Superior temporal gyrus (tissue), 1 donor: ENCODE data around the gene PLPP7.
"Not testable (repeated sequence)": the region's sequence is repeated elsewhere in the genome, so short reads cannot be mapped to it uniquely, and the experiment has no call there.

Experiments
- DNase-seq: peaks from one replicate; pipeline ENCODE4 v3.0.0-alpha.2; 2016; ENCODE audit errors: extremely low spot score

PLPP7 gene

DNA sequence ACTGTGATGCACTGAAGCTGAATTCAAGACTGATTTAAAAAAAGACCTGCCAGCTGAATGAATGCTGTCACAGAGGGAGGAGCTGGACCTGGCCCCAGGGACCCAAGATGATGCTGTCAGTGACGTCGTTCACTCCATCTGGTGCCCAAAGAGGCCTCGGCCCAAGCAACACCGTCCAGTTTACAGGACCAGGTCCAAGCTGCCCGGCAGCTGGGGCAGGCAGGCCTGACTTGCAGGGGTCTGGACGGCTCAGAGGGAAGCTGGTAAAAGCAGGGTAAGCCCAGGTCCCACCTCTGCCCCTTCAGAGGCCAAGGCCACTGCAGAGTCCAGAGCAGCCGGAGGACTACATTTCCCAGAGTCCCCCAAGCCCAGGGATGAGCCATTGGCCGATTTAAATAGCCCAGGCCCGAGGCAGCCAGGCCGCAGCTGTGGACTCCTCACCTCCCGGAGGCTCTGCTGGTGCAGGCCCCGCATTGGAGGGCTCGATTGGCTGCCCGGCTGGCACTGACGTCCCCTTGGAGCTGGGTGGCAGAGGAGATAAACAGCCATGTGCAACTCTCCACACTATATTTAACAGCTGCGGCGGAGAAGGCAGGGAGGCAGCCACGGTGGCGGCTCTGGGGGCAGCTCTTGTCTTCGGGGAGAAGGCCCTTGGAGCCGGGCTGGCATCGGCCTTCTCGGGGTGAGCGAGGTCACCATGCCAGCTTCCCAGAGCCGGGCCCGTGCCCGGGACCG is at the start of gene PLPP7:
TSS of gene PLPP7 (plus strand) at position 423 of the 735 bp plus-strand sequence. CDS start at position 698, 275 bp downstream.
- peak; percentile 92 for DNase-seq

DNA sequence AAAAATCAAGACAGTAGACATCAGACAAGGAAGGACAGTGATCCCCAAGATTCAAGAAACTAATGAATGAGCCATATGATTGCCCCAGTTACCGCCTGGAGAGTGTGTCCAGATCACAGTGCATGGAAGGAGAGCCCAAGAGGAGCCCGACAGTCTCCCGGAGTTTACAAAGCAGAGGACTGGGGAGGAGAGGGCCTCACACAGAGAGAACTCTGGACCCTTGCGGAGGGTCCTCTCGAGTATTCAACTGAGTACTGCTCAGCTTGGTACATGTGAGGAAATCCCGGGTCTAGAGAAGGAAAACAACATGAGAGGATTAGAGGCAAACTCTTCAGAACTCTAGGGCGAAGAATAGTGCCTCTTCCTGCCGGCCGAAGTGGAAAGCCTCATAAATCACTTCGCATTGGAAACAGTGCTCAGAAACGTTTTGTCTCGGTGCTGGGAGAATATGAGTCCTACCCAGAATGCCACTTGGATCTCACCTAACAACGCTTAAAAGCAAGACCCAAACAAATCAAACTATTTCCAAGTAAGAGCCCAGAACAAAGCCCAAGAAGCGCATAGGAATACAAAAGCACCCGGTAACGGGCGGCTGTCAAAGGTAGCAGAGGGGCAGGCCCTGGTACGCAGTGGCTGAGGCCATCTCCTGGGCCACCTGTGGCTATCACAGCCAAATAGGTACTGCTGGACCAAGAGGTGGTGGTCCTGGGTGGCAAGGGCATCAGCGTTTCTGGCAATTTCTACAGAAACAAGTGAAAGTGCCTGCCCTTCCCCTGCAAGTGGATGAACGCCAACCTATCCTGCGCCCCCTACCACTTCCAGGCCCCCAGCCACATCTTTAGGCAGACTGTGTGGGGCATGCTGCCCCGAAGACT is 49.2 kb upstream of the PLPP7 start:
- DNase-seq, result no peak

DNA sequence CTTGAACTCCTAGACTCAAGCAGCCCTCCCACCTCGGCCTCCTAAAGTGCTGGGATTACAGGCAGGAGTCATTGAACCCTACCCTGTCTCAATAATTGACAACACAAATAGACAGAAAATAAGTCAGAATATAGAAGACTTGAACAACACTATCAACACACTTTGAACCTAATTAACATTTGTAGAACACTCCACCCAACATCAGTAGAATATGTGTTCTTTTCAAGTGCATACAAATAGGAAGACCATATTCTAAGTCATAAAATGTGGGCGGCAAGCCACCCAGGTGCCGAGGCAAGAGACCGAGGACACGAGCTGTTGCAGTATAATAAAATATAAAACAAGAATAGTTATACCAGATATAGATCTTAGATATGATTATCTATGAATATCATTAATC is 45.2 kb upstream of the PLPP7 start:
- DNase-seq, result not testable (repeated sequence)

DNA sequence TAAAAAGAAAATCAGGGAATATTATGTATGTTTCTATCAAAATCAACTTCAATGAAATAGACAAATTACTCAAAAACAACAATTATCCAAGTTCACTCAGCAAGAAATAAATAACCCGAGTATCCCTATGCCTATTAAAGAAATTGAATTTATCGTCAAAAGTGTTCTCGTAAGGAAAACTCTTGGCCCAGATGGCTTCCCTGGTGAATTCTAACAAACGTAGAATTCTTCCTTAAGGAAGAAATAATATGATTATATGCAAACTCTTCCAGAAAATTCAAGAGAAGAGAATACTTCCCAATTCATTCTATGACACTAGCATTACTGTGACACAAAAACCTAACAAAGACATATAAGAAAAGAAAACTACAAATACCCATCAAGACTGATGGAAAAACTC is 42.9 kb upstream of the PLPP7 start:
- no peak for DNase-seq

DNA sequence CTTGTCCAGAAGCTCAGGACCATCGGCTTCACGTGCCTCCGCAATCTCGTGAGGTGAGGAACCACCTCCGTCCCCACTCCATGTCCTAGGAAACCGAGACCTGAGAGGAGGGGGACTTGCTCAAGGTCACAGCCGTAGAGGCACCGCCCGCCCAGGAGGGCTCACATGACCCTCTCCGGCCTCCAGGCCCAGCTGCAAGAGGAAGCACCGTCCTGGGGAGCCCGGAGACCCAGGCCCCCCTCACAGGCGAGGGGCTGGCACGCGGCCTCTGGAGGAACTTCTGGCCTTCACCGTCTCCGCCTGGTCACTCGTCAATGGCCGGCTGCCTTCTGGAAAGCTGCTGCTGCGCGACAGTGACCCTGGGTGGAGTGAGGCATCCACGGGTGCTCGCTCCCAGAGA is 37.4 kb upstream of the PLPP7 start:
- no peak for DNase-seq

DNA sequence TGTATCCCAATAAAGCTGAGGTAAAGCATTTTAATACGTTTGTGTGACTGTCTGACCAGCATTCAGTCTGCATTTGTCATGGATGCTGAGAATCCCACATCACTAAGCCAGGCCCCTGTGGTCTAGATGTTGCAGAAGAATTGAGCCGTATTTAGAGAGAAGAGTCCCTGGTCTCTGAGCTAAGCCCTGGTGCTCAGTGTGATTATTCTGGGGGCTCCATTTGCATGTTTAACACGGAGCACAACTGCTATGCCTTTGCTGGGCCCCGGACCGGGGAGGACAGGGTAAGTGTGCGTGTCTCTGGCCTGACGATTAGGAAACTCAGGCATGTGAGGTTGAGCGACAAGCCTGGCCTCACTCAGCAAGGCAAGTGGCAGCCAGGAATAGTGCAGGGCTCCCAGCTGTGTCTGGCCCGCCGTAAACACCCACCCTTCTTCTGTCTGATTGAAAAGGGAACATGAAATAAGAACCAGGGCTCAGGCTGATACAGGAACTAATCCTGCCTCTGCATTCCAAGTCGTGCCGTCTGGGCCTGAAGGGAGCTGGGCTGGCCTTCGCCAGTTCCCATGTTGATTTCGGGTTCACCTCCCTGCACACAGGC is 35.5 kb upstream of the PLPP7 start:
- DNase-seq, result peak; percentile 33

DNA sequence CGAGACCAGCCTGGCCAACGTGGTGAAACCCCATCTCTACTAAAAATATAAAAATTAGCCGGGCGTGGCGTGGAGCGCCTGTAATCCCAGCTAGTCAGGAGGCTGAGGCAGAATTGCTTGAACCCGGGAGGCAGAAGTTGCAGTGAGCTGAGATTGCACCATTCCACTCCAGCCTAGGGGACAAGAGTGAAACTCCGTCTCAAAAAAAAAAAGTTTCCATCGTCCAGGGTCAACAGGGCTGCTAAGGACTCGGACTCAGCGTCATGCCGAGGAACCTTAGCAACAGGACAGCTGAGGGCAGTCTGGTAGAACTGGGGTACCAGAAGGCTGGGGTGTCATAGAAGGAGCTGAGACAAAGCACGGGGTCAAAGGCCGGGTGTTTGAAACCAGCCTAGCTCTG is 34.9 kb upstream of the PLPP7 start:
- no peak for DNase-seq

DNA sequence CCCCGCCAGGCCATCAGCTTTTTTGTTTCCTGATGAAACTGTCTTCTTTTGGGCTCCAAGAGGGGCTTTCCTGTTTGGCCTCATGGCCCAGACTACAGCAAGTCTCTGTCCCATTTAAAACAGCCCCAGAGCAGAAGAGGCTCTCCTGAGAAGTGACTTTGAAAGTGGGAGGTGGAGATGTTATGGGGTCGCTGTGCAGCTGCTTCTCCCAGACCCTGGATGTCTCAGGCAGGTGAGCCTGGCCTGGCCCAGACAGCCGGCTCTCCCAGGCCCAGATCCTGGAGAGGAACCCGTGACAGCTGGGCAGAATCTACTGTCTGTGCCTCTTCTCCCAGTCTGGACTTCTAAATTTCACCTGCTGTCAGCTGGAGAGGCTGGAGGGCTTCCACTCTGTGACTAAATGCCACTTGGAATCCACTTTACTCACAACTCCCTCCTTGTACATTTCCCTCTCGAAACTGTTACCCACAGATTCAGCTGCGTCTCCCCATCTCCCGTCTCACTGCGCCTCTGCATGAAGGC is 33.8 kb upstream of the PLPP7 start:
- peak; percentile 37 for DNase-seq

DNA sequence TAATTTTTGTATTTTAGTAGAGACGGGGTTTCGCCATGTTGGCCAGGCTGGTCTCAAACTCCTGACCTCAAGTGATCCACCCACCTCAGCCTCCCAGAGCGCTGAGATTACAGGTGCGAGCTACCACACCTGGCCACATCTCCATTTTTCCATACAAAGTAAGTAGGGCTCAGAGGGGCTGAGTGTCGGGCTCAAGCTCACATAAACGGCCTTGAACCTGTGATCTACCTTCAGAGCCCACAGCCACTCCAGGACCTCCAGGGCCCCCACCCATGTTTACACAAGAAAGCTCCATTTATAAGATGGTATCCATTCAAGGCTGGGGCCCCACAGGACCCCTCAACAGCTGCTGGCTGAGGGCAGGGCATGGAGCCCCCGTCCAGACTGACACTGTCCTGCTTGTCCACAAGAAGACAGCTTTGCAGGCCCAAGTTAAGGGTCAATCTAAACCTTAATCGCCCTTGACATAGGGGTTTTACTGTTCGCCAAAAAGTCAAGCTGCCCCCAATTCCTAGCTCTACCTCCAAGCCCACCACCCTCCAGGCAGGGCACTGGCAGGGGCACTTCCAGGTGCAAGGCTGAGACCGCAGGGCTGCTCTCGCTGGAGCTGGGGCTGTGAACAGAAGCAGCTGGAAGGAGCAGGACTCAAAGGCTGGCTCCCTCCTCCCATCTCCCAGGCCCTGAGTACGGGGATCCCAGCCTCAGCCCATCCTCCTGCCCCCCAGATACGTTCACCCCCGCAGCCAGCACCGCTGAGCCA is 32.1 kb upstream of the PLPP7 start:
- no peak for DNase-seq

DNA sequence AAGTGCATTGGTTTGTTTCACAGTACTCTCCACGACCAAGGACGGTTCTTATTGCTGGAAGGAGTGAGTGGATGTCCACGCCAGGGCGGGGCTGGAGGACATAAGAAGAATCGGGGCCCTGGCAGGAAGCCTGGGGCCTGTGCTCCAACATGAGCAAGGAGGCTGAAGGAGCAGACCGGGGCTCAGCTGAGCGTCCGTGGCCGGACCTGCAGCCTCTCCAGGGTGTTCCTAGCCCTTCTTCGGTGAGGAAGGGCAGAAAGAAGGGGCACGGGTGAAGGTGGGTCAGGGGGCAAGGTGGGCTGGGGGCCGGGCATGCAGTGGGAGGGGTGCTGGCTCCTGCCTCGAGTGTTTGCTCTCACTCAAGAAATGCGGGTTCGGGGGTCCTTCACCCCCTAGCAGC is 31.3 kb upstream of the PLPP7 start:
- no peak for DNase-seq

DNA sequence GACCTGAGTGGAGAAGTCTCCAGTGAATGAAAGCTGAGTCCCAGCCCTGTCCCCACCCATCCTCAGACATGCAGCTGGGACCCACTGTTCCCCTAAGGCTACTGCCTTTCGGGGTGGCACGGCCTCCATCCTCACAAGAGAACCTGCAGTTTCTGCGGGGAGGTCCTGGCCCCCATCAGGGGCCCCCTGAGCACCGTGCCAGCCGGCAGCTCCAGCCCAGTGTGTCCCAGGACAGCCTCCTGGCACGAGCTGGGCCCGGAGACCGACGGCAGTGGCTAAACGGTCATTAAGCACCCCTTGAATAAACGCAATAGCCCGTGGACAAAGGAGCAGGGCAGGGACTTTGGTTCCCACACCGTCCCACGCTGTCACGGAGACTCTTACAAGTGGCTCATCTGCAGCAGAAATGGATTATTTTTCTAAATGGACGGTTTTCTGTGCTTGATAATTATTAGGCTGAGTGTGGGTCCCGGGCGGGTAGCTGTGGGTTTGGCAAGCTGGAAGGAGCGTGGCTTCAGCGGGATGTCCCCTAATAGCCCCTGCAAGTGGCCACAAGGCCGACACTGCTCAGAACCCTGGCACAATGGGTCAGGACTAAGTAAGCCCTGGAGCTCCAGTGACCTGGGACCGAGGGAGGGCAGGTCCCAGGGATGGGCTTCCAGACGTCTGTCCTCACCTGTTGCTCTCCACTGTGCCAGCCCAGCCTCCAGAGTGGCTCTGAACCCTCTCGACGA is 30.7 kb upstream of the PLPP7 start:
- no peak for DNase-seq

DNA sequence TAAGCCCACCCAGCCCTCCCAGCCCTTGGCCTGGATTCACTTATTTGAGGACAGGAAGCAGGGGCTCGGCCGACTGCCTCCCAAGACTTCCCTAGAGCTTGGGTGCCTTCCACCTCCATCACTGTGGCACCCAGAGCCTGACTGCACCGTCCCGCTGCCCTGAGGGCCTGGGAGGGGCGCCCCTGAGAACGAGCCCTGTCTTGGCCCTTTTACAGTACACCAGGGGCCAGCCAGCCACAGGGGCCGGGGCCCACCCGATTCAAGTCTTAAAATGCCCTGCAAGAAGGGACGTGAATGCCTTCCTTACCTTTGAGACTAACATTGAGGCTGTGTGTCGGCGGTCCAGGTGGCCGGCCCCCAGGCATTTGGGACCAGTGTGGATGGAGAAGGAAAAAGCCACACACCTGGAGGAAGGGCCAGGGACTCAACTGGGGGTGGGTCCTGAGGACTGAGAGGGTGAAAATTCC is 30.1 kb upstream of the PLPP7 start:
- DNase-seq, result no peak

DNA sequence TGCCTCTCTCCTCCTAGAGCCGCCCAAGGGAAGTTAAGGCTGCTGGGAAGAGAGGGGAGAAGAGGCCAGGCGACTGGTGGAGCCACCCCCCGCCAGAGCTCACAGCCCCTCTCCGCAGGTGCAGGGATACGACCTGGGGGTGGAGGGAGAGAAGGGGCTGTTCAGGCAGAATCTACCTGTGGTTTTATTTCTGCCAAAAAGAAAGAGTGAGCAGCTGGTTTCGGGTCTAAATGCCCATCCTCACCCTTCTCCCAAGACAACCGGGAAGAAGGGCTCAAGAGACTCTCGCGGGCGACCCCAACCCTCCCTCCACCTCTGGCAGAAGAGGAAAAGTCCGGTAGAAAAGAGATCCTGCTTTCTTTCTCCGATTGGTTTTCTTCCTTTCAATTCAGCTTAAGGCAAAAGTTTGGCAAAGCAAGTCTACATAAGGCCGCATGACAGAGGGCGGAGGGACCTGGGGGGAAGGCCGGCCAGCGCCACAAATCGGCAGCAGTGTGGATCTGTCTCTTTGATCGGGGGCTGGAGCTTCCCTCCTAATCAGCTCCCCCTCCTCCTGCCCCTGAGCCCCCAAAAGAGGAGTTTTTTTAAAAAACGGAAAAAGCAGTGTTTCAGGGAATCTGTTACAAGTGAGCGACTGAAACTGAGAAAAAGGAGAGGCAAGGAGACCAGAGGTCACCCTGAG is 29.5 kb upstream of the PLPP7 start:
- DNase-seq, result no peak

DNA sequence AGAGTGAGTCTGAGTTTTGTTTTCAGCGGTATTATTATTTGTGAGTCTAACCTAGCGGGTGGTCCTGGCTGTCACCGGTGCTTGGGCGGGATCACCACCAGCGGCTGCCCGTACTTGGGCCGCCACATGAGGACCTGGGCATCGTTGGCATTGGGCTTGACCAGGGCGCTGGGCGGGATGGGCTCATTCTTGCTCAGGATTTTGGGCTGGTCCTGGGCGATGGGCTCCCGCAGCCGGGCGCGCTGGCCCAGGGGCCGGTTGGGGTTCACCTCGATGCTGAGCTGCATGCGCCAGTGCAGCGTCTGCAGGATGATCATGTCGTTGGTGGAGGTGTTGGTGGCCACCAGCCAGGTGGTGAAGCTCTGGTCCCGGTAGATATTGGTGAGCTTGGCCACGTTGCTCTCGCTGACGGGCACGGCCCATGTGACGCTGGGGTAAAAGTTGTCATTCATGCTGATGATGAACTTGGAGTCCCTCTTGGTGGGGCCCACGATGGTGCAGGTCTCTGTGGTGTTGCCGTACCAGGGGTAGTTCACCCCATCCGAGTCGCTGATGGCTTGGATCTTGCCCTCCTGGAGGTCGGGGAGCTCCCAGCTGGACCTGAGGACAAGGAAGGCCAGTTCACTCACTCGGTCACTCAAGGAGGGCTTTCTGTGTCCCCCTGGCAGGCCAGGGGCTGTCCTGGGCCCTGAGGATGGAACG is 28.6 kb upstream of the PLPP7 start:
- no peak for DNase-seq

DNA sequence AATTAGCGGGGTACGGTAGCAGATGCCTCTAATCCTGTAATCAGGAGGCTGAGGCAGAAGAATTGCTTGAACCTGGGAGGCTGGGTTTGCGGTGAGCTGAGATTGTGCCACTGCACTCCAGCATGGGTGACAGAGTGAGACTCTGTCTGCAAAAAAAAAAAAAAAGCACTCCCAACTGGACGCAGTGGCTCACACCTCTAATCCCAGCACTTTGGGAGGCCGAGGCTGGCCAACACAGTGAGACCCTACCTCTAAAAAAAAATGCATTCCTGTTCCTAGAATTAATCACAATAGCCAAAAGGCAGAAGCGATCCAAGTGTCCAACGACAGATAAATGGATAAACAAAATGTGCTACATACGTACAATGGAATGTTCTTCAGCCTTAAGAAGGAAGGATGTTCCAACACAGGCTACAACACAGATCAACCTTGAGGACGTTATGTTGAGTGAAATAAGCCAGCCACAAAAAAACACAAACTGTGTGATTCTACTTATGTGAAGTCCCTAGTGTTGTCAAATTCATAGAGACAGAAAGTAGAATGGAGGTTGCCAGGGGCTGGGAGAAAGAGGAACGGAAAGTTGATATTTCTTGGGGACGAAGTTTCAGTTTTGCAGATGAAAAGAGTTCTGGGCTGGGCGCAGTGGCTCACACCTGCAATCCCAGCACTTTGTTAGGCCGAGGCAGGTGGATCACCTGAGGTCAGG is 27.0 kb upstream of the PLPP7 start:
- no peak for DNase-seq

DNA sequence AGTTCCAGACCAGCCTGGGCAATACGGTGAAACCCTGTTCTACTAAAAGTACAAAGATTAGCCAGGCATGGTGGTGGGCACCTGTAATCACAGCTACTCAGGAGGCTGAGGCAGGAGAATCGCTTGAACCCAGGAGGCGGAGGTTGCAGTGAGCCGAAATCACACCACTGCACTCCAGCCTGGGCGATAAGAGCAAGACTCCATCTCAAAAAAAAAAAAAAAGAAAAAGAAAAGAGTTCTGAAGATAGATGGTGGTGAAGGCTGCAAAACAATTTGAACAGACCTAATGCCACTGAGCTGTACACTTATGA is 26.5 kb upstream of the PLPP7 start:
- not testable (repeated sequence) for DNase-seq

DNA sequence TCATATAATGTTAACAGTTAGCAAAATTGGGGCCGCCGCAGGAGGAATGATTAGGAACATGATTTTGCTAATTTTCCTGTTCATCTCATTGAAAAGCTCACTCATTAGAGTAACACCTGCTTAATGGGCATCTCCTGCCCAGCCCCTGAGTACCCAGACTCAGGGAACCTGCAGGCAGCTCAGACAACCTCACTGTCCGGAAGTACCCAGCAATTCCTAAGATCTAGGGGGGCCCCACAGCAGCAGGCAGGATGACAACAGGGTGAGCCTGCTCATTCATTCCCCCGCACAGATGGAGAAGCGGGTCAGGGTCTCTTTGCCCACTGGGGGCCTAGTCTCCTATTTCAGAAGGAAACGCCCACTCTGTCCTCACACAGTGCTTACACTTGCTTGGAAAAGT is 25.8 kb upstream of the PLPP7 start:
- DNase-seq, result no peak

DNA sequence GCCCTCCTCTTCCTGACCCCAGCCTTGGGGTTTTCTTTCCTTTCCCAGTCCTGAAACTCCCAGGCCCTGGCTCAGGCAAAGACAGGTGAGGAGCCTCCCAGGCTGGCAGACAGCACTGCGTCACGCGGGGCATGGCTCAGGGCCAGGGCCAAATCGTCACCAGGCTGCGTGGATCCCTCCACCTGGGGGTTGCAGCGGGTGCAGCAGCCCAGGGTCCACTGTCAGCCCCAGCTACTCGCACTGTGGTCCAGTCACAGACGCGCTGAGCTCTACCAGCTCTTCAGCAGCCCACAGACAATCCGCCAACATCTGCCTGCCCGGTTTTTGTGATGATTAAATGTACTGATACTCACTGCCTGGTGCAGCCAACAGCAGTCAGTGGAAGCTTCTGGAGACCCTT is 25.3 kb upstream of the PLPP7 start:
- no peak for DNase-seq
